Activated CD8-positive, alpha-beta memory T cell treated with anti-CD3 and anti-CD28 coated beads, Interleukin-2, amount 50 U/mL, for 1 hour (primary cell): ENCODE data around the gene TAS1R3.

Source experiments
- DNase-seq: peaks from one replicate; pipeline ENCODE4 v3.0.0-alpha.2; 2020; ENCODE audit errors: extremely low read depth

Gene TAS1R3

GRCh38 chr1:1295154-1295923 lies 35.7 kb upstream of the TAS1R3 start:
- DNase-seq: no peak

- no peak for DNase-seq
Measured at GRCh38 chr1:1296070-1297061, 34.7 kb upstream of the TAS1R3 start.

GRCh38 chr1:1297802-1298424 lies 33.2 kb upstream of the TAS1R3 start:
- DNase-seq: no peak

GRCh38 chr1:1298861-1299685 lies 32.0 kb upstream of the TAS1R3 start:
- DNase-seq: no peak

- DNase-seq: no peak
Measured at GRCh38 chr1:1299686-1300351, 31.3 kb upstream of the TAS1R3 start.

GRCh38 chr1:1300352-1300739 lies 30.7 kb upstream of the TAS1R3 start:
- DNase-seq: no peak

GRCh38 chr1:1302006-1302430 lies 29.1 kb upstream of the TAS1R3 start:
- DNase-seq: no peak

GRCh38 chr1:1302951-1303509 lies 28.1 kb upstream of the TAS1R3 start:
- no peak for DNase-seq

- no peak for DNase-seq
Measured at GRCh38 chr1:1303736-1304135, 27.3 kb upstream of the TAS1R3 start.

- DNase-seq: no peak
Measured at GRCh38 chr1:1304331-1305299, 26.5 kb upstream of the TAS1R3 start.

- peak; percentile 43 for DNase-seq
Measured at GRCh38 chr1:1305300-1306069, 25.6 kb upstream of the TAS1R3 start.

- no peak for DNase-seq
Measured at GRCh38 chr1:1306070-1306660, 24.9 kb upstream of the TAS1R3 start.

- no peak for DNase-seq
Measured at GRCh38 chr1:1306661-1307260, 24.3 kb upstream of the TAS1R3 start.

- DNase-seq: no peak
Measured at GRCh38 chr1:1307261-1307922, 23.7 kb upstream of the TAS1R3 start.

- DNase-seq: peak; percentile 65
Measured at GRCh38 chr1:1307923-1308755, 22.9 kb upstream of the TAS1R3 start, which contains the start of the genes ACAP3 and PUSL1. Gene ACAP3, minus strand, starts transcription at chr1:1307930. Its CDS starts 115 bp downstream, at chr1:1307815. Gene PUSL1, plus strand, starts transcription at chr1:1308597. Its CDS starts 47 bp downstream, at chr1:1308644.

GRCh38 chr1:1308756-1309250 lies 22.3 kb upstream of the TAS1R3 start:
- no peak for DNase-seq
